NCI-H2029 treated with DMSO at 0.1 percent for 48 hours (cell line): ENCODE results near the gene TTC27.
"Not testable (repeated sequence)": the region's sequence is repeated elsewhere in the genome, so short reads cannot be mapped to it uniquely, and the experiment has no call there.

Experiments used
- DNase-seq: peaks from one replicate; lab custom pipeline; 2025; lab: John Stamatoyannopoulos, UW

Gene TTC27

DNA sequence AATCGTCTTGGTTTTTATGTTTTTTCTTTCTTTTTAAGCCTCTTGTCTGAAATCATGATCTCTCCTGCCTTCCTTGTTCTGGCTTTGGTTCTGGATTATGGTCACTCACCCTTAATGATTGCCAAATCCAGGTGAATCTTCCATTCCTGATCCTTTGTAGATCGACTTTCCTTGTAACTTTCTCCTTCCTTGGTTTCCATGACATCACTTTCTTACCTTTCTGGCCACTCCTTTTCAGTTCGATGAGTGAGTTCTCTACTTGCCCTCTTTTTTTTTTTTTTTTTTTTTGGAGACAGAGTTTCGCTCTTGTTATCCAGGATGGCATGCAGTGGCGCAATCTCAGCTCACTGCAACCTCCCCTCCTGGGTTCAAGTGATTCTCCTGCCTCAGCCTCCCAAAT, 179.8 kb downstream of the TTC27 start:
- DNase-seq: no peak

- no peak for DNase-seq
Observed at GRCh38 chr2:32810909-32811495, 183.2 kb downstream of the TTC27 start.

DNA sequence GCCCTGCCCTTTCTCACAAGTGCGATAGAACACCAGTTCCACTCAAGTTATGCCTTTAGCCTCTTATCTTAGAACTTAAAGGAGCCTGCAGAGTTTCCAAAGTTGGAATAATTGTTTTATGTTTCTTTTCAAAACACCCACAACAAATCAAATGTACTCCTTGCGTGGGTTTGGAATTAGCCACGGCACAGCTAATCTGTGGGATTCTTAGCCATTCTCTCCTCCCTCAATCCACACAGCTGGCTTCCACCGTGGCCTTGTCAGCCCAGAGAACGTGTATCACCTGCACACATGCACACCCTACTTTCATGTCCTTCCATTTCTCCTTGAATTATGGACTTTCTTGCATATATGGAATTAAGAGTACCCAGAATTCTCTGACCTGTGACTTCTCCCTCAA, 183.8 kb downstream of the TTC27 start:
- DNase-seq: no peak

DNA sequence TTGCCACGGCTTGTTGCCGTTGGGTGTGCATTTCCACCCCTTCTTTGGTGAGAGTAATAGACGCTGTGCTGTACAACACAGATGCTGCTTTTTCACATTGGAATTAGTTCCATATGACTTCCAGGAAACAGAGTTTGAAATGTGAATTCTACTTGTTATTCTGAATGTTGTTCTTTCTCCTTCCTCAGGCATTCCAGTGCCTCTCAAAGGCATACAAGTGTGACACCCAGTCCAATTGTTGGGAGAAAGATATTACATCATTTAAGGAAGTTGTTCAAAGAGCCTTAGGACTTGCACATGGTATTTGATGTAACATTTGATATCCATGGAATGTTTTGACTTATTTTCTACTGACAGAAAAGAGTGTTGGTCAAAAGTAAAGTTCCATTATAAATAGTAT, 184.5 kb downstream of the TTC27 start:
- no peak for DNase-seq

- DNase-seq: no peak
Observed at GRCh38 chr2:32820088-32820487, 192.2 kb downstream of the TTC27 start.

- DNase-seq: no peak
Observed at GRCh38 chr2:32820701-32821100, 192.9 kb downstream of the TTC27 start.

DNA sequence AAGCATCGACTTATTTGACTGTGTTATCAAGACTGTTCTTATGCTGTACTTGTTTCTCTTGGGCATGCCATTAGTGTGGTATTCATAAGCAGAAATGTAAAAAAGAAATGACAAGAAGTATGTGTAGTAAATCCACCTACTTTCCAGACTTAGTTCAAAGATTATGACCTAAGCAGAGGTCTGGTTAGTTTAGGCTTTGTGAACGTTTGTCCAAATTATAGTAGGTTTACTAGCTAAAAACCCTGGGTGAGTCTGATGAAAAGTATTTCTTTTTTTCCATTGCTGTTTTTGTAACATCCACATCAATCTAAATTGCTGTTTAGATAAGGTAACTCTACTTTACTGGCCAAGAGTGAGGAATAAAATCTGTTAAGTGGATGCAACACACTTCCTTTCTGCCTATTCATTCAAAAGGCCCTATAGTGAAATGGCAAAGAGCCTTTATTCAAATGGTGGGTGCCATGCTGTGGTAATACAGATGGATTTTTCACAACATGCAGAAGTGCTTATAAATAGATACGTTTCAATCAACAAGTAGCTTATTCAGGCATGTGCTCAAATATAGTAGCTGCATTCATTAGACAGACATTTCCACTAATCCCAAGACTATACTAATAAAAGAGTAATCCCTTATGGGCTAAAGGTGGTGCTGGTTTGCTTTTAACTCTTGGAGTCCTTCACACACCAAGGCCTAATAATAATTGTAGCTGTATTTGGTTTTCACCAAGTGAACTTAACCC, 196.4 kb downstream of the TTC27 start:
- no peak for DNase-seq

GRCh38 chr2:32825291-32825712, 197.5 kb downstream of the TTC27 start:
- DNase-seq: no peak

DNA sequence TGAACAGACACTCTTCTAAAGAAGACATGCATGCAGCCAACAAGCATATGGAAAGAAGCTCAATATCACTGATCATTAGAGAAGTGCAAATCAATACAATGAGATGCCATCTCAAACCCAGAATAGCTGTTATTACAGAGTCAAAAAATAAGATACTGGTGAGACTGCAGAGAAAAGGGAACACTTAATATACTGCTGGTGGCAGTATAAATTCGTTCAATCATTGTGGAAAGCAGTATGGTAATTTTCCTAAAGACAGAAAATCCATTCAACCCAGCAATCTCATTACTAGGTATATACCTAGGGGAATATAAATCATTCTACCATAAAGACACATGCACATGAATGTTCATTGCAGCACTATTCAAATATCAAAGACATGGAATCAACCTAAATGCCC, 202.3 kb downstream of the TTC27 start:
- DNase-seq: no peak

GRCh38 chr2:32832821-32833220, 205.0 kb downstream of the TTC27 start:
- DNase-seq: no peak

GRCh38 chr2:32833709-32834108, 205.9 kb downstream of the TTC27 start:
- no peak for DNase-seq

- no peak for DNase-seq
Observed at GRCh38 chr2:32835148-32835547, 207.3 kb downstream of the TTC27 start.

- no peak for DNase-seq
Observed at GRCh38 chr2:32836933-32837332, 209.1 kb downstream of the TTC27 start.

- no peak for DNase-seq
Observed at GRCh38 chr2:32838418-32838817, 210.6 kb downstream of the TTC27 start.

DNA sequence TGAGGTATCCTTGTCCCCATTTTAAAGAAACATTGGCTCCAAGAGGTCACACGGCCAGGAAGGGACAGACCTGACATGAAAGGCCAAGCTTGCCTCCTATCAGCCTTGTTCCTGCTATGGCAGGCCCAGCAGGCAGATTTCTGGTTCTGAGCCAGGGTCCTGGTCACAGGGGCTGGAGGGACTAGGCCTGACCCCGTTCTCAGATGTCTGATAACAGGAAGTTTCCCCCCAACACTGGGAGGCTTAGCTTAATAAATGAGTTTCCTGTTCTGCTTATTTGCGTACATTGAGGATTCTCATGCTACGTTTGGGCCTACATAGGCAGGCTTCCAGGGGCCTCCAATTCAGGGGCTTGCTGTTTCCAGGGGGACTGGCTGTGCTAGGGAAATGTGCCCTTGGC, 211.1 kb downstream of the TTC27 start:
- DNase-seq: no peak

DNA sequence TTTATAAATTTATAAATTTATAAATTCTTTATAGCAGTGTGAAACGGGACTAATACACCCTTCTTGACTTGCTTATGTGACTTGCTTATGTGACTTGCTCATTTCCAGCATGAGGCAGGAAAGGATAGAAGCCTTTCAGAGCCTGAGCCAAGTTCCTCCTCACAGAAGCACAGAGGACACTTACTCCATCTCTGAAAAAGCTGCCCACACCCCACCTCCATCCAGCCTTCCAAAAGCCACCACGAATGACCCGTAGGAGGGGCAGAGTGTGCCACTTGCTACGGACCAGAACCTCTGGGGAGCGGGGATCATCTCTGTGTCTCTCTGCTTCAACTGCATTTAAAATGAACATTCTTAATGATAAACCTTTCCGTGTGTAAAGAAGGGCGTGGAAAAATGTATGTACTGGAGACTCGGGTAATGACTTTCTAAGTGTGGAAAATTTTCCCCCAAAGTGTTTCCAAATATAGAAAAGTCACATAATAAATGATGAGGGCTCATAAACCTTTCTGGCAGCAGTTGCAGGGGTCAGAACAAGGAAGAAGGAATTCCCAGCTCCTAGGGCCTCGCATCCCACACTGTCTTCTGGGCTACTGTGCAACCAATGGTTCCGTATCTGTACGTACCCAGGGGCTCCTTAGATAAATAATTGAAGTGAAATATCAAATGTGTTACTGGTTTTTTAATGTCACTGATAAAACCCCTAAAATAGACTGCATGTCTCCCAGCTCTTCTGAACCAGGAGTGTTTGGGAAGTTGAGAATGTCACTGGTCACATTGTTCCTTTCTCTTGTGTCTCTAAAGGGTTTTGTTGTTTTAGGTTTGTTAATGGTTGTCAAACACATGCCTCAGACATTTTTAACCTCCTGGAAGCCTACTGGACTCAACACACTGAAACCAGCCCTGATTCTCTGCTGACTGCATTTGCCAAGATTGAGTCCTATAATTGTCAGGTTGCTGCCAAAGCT, 214.4 kb downstream of the TTC27 start:
- no peak for DNase-seq

GRCh38 chr2:32843699-32844098, 215.8 kb downstream of the TTC27 start:
- no peak for DNase-seq

GRCh38 chr2:32844253-32844652, 216.4 kb downstream of the TTC27 start:
- no peak for DNase-seq

GRCh38 chr2:32846274-32846673, 218.4 kb downstream of the TTC27 start:
- DNase-seq: not testable (repeated sequence)

DNA sequence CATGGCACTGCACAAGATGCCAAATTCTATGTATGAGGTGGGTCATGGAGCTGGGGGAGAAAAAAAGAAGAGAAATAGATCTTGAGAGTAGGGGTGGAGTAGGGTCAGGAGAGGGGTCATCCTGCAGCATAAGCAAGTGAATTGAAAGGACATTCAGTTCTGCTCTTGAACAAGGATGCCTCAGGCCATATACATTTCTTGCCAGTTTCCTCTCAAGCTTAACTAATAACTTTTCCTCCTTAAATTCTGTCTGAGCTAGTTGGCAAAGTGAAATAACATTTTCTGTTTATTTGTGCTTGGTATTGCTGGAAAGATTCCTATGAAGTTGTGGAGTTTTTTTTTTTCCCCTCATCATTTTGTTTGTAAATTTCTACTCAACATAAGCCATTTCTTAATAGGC, 219.9 kb downstream of the TTC27 start:
- DNase-seq: no peak

GRCh38 chr2:32849456-32850194, 221.8 kb downstream of the TTC27 start:
- DNase-seq: no peak
